Cerebellar nuclear complex (tissue), 1 donor: ENCODE measurements around the gene NAALADL1.
A peak's percentile ranks its signal among the peaks of the same experiment; 100 is the strongest.
"Not testable (repeated sequence)": the region's sequence is repeated elsewhere in the genome, so short reads cannot be mapped to it uniquely, and the experiment has no call there.

ENCODE experiments used
- DNase-seq, 2 experiments: peaks; one replicate each; lab custom pipeline; 2025; lab: John Stamatoyannopoulos, UW

The NAALADL1 gene

DNA sequence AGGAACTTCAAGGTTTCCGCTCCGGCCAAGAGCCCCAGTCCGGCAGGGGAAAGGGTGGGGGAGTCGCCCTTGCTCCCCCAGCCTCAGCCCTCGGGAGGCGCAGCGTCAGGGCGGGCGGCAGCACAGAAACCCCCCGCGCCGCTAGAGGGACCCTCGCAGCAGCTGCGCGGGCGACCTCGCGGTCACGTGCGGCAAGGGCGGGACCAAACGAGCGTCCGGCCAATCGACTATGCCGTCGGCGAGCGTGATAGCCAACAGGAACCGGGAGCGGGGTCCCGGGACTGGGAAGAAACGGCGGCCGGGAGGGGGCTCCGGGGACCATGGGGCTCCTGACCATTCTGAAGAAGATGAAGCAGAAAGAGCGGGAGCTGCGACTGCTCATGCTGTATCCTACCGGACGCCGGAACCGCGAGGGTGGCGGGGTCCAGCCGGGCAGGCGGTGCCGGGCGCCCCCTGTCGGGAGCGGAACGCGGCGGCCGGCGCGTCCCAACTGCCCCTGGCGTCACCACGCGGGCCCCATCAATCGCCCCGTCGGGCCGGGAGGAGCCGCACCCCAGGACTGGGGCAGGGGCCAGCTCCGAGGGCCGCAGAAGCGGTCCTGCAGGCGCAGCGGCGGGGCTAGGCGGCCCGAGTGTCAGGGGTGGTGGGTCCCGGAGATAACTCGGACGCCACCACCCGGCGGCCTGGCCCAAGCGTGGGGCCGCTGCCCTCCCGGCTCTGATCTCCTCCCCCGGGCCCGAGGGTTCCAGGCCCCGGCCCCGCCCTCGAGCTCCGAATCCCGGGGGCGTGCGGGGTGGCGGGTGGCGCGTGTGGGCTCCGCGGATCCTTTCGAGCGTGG lies 44.2 kb downstream of the NAALADL1 start, which contains the start of gene ARL2:
Gene ARL2, plus strand, starts transcription at position 273 of the 838 bp plus-strand sequence. Its CDS starts 48 bp downstream, at position 321.
- DNase-seq = peak in 1 of 2 experiments; percentile 42

DNA sequence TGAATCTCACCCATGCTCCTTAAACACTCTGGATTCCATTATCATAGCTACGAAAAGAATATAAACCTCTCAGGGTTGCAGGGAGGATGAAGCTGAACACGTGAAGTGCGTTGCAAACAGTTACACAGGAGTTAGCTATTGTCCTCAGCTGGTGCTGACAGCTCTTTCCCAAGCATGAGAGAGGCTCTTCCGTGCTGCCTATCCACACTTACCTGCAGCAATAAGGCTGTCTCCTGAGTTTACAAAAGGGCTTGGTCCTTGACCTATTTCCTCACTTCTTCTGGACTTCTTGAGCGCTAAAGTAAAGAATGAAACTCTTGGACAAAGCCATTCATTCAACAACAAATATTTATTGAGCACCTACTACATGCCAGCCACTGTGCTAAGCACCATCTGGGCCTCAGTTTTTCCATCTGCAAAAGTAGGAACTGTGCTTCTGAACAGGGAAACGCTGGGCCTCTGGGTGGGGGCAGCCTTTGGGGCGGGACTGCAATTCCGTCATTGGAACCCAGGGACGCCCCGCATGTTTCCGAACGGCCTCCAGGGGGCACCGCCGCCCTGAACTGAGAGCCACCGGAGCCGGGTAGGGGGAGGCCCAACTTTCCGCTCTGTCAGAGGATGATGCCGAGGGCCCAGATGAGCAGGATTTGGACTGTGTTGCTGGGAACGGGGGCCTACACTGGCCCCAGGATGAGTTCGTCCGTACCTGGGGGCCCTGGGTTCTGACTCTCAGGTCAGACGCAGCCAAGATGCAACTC lies 45.0 kb downstream of the NAALADL1 start:
- DNase-seq = peak in 1 of 2 experiments; percentile 30

- no peak for DNase-seq
Observed at GRCh38 chr11:65008873-65009272, 49.5 kb downstream of the NAALADL1 start.

GRCh38 chr11:65008016-65008415 lies 50.3 kb downstream of the NAALADL1 start:
- no peak for DNase-seq

DNA sequence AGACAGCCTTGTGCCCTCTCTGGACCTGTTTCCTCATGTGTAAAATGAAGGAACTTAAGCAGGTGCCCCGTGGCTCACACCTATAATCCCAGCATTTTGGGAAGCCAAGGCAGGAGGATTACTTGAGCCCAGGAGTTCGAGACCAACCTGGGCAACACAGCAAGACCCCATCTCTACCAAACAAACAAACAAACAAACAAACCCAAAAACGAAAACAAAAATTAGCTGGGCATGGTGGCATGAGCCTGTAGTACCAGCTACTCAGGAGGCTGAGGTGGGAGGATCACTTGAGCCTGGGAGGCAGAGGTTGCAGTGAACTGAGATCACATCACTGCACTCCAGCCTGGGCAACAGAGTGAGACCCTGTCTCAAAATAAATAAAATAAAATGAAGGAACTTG lies 54.4 kb downstream of the NAALADL1 start:
- not testable (repeated sequence) for DNase-seq

DNA sequence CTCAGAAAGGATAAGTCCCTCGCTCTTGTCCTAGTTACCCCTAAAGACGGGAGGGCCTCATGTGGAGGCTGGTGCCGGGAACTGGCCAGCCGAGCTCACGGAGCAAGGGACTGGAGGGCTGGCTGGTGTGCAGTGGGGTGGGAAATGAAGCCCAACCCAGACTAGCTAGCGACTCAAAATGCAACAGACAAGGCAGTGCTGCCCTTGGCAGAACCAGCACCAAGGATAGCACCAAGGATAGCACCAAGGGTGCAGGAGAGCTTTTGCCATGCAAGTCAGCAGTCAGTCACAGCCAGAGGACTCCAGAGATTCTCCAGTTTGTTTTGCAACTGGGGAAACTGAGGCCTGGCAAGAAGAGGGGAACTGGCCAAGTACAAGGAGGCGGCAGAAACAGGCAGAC lies 55.1 kb downstream of the NAALADL1 start:
- no peak for DNase-seq

GRCh38 chr11:65002706-65003105 lies 55.6 kb downstream of the NAALADL1 start:
- DNase-seq = no peak

- DNase-seq = no peak
Observed at GRCh38 chr11:64999478-64999877, 58.9 kb downstream of the NAALADL1 start.

- DNase-seq = no peak
Observed at GRCh38 chr11:64998690-64999431, 59.5 kb downstream of the NAALADL1 start.

- DNase-seq = no peak
Observed at GRCh38 chr11:64998141-64998540, 60.2 kb downstream of the NAALADL1 start.

- no peak for DNase-seq
Observed at GRCh38 chr11:64996710-64997380, 61.5 kb downstream of the NAALADL1 start, which contains the start of gene BATF2. TSS of gene BATF2 (minus strand) at chr11:64996971. CDS start at chr11:64996914, 57 bp downstream.

- DNase-seq = no peak
Observed at GRCh38 chr11:64996327-64996709, 62.0 kb downstream of the NAALADL1 start.
